K562 (cell line): ENCODE results near the gene SLC5A2. TPM values are rescaled to one million over a fixed set of nuclear protein-coding genes. Genes with fewer than 3 reads are reported as not detected.

Experiments used
- ATAC-seq: fragments of 200-7000 bp; cut with Tn5 transposase; 3 replicates; pipeline ENCODE4 v1.9.1; 2020; ENCODE audit warnings: moderate library complexity
- BruUV-seq: library from RNA; stranded (reverse); fragments of 400-500 nt; replicated peaks from 2 replicates; lab custom pipeline; 2021; lab: Mats Ljungman, UMichigan
- CTCF ChIA-PET: fragments of 300-600 bp; formaldehyde crosslinking; extraction: SDS; loops from one replicate; lab custom pipeline; 2021; ENCODE audit warnings: low intra/inter-chr PET ratio; lab: Yijun Ruan, JAX
- POLR2A ChIA-PET: fragments of 300-600, 350-650 bp; sonication (Branson Sonifier 250); formaldehyde crosslinking; extraction: SDS; loops from one replicate; lab custom pipeline; 2021; ENCODE audit warnings: antibody characterized with exemption, inconsistent platforms; lab: Yijun Ruan, JAX
- DNase-seq, 4 experiments: peaks; one replicate each; pipeline versions ENCODE4 v3.0.0 to v3.0.0-alpha.2; 2011 to 2018; ENCODE audit warnings: low spot score in 3 of 4, mixed read lengths in 3 of 4; ENCODE audit errors: extremely low read depth in 1 of 4
- FAIRE-seq: peaks from 2 replicates; lab custom pipeline; 2011; peaks lifted over from hg19 to GRCh38; lab: Jason Lieb, UNC
- H2AFZ ChIP-seq: 2 replicates; pipeline ENCODE4 v1.6.0; 2011; ENCODE audit warnings: low read depth, low read length, control low read depth, inconsistent platforms
- H3K27ac ChIP-seq: fragments of 200-600 bp; 3 replicates; pipeline ENCODE4 v1.8.0; 2011; ENCODE audit warnings: low read depth, mild to moderate bottlenecking, control low read depth, inconsistent platforms, low read length, moderate library complexity, mixed read lengths; ENCODE audit errors: extremely low read depth
- H3K27me3 ChIP-seq, 2 experiments: fragments of 300-600 bp in 1 of 2; 2 replicates in 1 of 2; 3 replicates in 1 of 2; pipeline versions ENCODE4 v1.6.0 to v1.8.0; 2011; ENCODE audit warnings: inconsistent platforms in 2 of 2, low read length in 2 of 2, mild to moderate bottlenecking in 1 of 2, mixed read lengths in 1 of 2, moderate library complexity in 1 of 2; ENCODE audit not compliant: control insufficient read depth in 2 of 2, insufficient read depth in 2 of 2
- H3K36me3 ChIP-seq: fragments of 300-600 bp; 3 replicates; pipeline ENCODE4 v1.8.0; 2011; ENCODE audit warnings: mild to moderate bottlenecking, low read length, inconsistent platforms; ENCODE audit not compliant: control insufficient read depth, insufficient read depth
- H3K4me1 ChIP-seq, 2 experiments: fragments of 200-600 bp in 1 of 2; replicated peaks in 1 of 2; 2 replicates in 1 of 2; 3 replicates in 1 of 2; pipeline versions ENCODE4 v1.5.1 to v1.8.0; 2011; ENCODE audit warnings: inconsistent platforms in 2 of 2, low read length in 2 of 2, mild to moderate bottlenecking in 1 of 2, mixed read lengths in 1 of 2, moderate library complexity in 1 of 2; ENCODE audit not compliant: control insufficient read depth in 2 of 2, insufficient read depth in 2 of 2
- H3K4me2 ChIP-seq: 2 replicates; pipeline ENCODE4 v1.6.1; 2011; ENCODE audit warnings: low read length, control low read depth, inconsistent platforms, mixed read lengths; ENCODE audit not compliant: insufficient read depth
- H3K4me3 ChIP-seq: fragments of 200-600 bp; sonication (generic), shearing (Covaris generic); 2 replicates; pipeline ENCODE4 v1.5.1; 2016; ENCODE audit warnings: control low read depth, inconsistent platforms
- H3K79me2 ChIP-seq: fragments of 200-600 bp; 3 replicates; pipeline ENCODE4 v1.8.0; 2011; ENCODE audit warnings: low read length, inconsistent platforms; ENCODE audit not compliant: control insufficient read depth, insufficient read depth
- H3K9ac ChIP-seq, 2 experiments: 2 replicates each; pipeline versions ENCODE4 v1.6.0 to v1.6.1; 2011; ENCODE audit warnings: low read depth in 2 of 2, low read length in 2 of 2, control low read depth in 1 of 2, inconsistent platforms in 1 of 2, mild to moderate bottlenecking in 1 of 2, mixed read lengths in 1 of 2; ENCODE audit not compliant: insufficient read depth in 1 of 2
- H3K9me1 ChIP-seq: one replicate; pipeline ENCODE4 v1.6.0; 2011; ENCODE audit warnings: inconsistent platforms, mild to moderate bottlenecking, low read length, moderate library complexity; ENCODE audit not compliant: control insufficient read depth, insufficient read depth
- H3K9me3 ChIP-seq: replicated peaks from 2 replicates; pipeline ENCODE4 v1.5.1; 2011; ENCODE audit warnings: low read depth, low read length, inconsistent platforms; ENCODE audit not compliant: control insufficient read depth, insufficient read depth
- H4K20me1 ChIP-seq: replicated peaks from 2 replicates; pipeline ENCODE4 v1.6.1; 2011; ENCODE audit warnings: low read length, inconsistent platforms, mixed read lengths; ENCODE audit not compliant: control insufficient read depth, insufficient read depth
- CXXC5 ChIP-seq: fragments of 250-450 bp; sonication (Bioruptor Pico); IDR thresholded peaks from 2 replicates; pipeline ENCODE4 v1.8.0; 2022; ENCODE audit warnings: inconsistent platforms, mild to moderate bottlenecking, moderate library complexity
- MEF2D ChIP-seq: conservative IDR thresholded peaks from 2 replicates; pipeline ENCODE4 v1.6.1; 2016; ENCODE audit warnings: low read depth, missing genetic modification characterization, missing compliant biosample characterization
- NR1H2 ChIP-seq: sonication (generic); formaldehyde crosslinking; IDR thresholded peaks from 2 replicates; pipeline ENCODE4 v1.4.0; 2020; ENCODE audit warnings: mild to moderate bottlenecking, missing genetic modification reagents
- NUFIP1 ChIP-seq: fragments of 450-650 bp; IDR thresholded peaks from 2 replicates; pipeline ENCODE4 v1.6.1; 2018; ENCODE audit not compliant: partially characterized antibody
- STAG1 ChIP-seq: sonication (generic); formaldehyde crosslinking; IDR thresholded peaks from 2 replicates; pipeline ENCODE4 v1.5.0; 2020; ENCODE audit warnings: missing genetic modification reagents, borderline replicate concordance
- TEAD2 ChIP-seq: fragments of 450-650 bp; IDR thresholded peaks from 2 replicates; pipeline ENCODE4 v1.6.1; 2016; ENCODE audit warnings: missing genetic modification characterization, control low read depth, missing compliant biosample characterization
- ZNF23 ChIP-seq: fragments of 250-450 bp; sonication (Bioruptor Pico); IDR thresholded peaks from 2 replicates; pipeline ENCODE4 v1.4.0; 2020; ENCODE audit warnings: mild to moderate bottlenecking
- ZNF589 ChIP-seq: fragments of 200-800 bp; sonication (Bioruptor generic); IDR thresholded peaks from 2 replicates; pipeline ENCODE4 v1.6.1; 2016; ENCODE audit warnings: low read depth, missing genetic modification characterization, missing compliant biosample characterization
- ZNF766 ChIP-seq: fragments of 200-800 bp; sonication (Bioruptor generic); conservative IDR thresholded peaks from 2 replicates; pipeline ENCODE4 v1.6.1; 2016; ENCODE audit warnings: missing genetic modification characterization, missing compliant biosample characterization
- WGBS: fragments of 100-300 bp; shearing (Covaris generic); methylation state at CpG from one replicate; pipeline ENCODE4 v1.1.6; 2016; ENCODE audit warnings: low coverage, mixed read lengths; ENCODE audit not compliant: insufficient coverage; ENCODE audit errors: missing lambda C conversion rate; 5-methylcytosine and 5-hydroxymethylcytosine counted together
- in situ Hi-C: fragments of 300-500 bp; cut with MboI; formaldehyde crosslinking; loops from 4 replicates; pipeline ENCODE4 v1.15.0; 2018; ENCODE audit warnings: inconsistent platforms, mixed read lengths
- intact Hi-C: fragments of 100-400 bp; cut with micrococcal nuclease; formaldehyde crosslinking; loops from 2 replicates; pipeline ENCODE4 v1.14.2; 2022
- polyA plus RNA-seq, 8 experiments: library from polyadenylated mRNA; depleted of rRNA in 4 of 8; stranded (reverse) in 5 of 8; unstranded in 3 of 8; fragments of >200 nt; fragmentation: Nextera tagmentation in 2 of 8; fragmentation: Illumina TruSeq in 1 of 8; extraction: Ambion mirVana in 2 of 8; extraction: Trizol in 1 of 8; gene quantifications; 2 replicates each; pipeline versions ENCODE4 v1.2.1 to v1.2.3, GENCODE V29; 2011 to 2014; ENCODE audit warnings: inconsistent platforms in 1 of 8, missing spikeins in 1 of 8
- total RNA-seq, 7 experiments: library from RNA; depleted of rRNA in 6 of 7; stranded (reverse); fragments of >200 nt in 6 of 7; fragmentation: Illumina TruSeq in 2 of 7; extraction: Trizol in 2 of 7; gene quantifications; 2 replicates each; pipeline versions ENCODE4 v1.2.1 to v1.2.3, GENCODE V29; 2011 to 2021; ENCODE audit warnings: low replicate concordance in 1 of 7

SLC5A2 gene
- total and polyA plus RNA-seq, 9 of the 15 experiments (the other 6 are each of a cell fraction or from before 2014, with no cell fraction given) = 0.07 to 2.7 (median 2.2) TPM; not detected in 6

DNA sequence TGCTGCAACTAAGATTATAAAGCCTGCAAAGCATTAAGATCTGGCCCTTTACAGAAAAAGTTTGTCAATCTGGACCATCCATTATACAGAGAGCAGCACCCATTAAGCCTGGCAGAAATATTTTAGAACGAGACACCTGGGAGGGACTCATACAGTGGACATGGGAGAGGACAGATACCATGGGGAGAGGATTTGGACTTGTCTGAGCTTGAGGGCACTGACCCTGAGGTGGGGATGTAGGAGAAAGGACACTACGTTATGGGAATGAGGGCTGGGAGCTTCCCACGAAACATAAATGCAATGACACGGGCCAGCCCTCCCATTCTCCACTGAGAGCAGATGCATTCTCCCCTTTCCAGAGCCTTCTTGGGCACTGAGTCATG lies 19.0 kb downstream of the SLC5A2 start:
- Histone ChIP-seq H3K36me3 (peaks cover 51% of the 10 kb centered on the region), H3K4me2 (no peak overlapping the region), H3K4me3 (no peak overlapping the region), H3K9me3 (no peaks in the 10 kb centered on the region), H4K20me1 (no peaks in the 10 kb centered on the region), H3K27ac (no peak overlapping the region), H3K27me3 (no peaks in the 10 kb centered on the region), H3K9ac (no peak overlapping the region), H3K79me2 (peaks cover 4% of the 10 kb centered on the region), H3K4me1 (peaks cover 2 to 6% of the 10 kb centered on the region in 2 experiments; a peak in 2 of 5 replicates), H2AFZ (no peak overlapping the region), H3K9me1 (no peaks in the 10 kb centered on the region)
- TF ChIP-seq CXXC5 (CRISPR knock-in tag) (no peak), NR1H2 (CRISPR knock-in tag) (no peak), ZNF589 (CRISPR knock-in tag) (no peak), TEAD2 (tag) (no peak), STAG1 (CRISPR knock-in tag) (no peak), NUFIP1 (no peak), ZNF766 (CRISPR knock-in tag) (no peak), MEF2D (no peak), ZNF23 (no peak)
- WGBS = 66% methylated on average over 4 of the region's 4 CpGs
- POLR2A ChIA-PET = interaction anchor here (0.6 to 1.7 kb wide), 6 partner anchors 9 to 560 kb away, joined by 3 to 7 read pairs (median 4); no protein-coding TSS in a partner anchor
- CTCF ChIA-PET = no interaction called here
- FAIRE-seq (no peak), DNase-seq (no peak), ATAC-seq (no peak)
- intact Hi-C loops (no loop called here), in situ Hi-C loops (no loop called here)
- no TSS peak for BruUV-seq
